Lower leg skin (tissue), 4 donors: Measurements from ENCODE around the gene ABHD17C. TPM values are rescaled to one million over a fixed set of nuclear protein-coding genes. Genes with fewer than 3 reads are reported as not detected.

Source experiments
- DNase-seq, 2 donors: peaks; one replicate each; pipeline ENCODE4 v3.0.0-alpha.2; 2019; ENCODE audit warnings: low spot score in 2 of 2
- H3K4me3 ChIP-seq: fragments of 200-600 bp; sonication (generic); 2 replicates; pipeline ENCODE4 v1.5.1; 2017; ENCODE audit warnings: mild to moderate bottlenecking, low read depth; ENCODE audit not compliant: poor library complexity, severe bottlenecking
- CTCF ChIP-seq, 3 donors: fragments of 450-650 bp; IDR thresholded peaks; one replicate each; pipeline ENCODE4 v1.5.1; 2016; ENCODE audit warnings: antibody characterized with exemption in 3 of 3, mild to moderate bottlenecking in 3 of 3, moderate library complexity in 2 of 3
- POLR2A ChIP-seq, 2 donors: fragments of 450-650 bp; IDR thresholded peaks; one replicate each; pipeline ENCODE4 v1.6.1; 2016 to 2017; ENCODE audit warnings: antibody characterized with exemption in 2 of 2, mild to moderate bottlenecking in 1 of 2, moderate library complexity in 1 of 2
- WGBS, 2 donors: methylation state at CpG; one replicate each; pipeline ENCODE4 v1.1.5; 2018; 5-methylcytosine and 5-hydroxymethylcytosine counted together
- intact Hi-C: fragments of 100-400 bp; cut with DNase I; formaldehyde crosslinking; loops from one replicate; pipeline ENCODE4 v1.15.0; 2023; ENCODE audit warnings: low total_unique reads
- total RNA-seq, 4 donors: library from RNA; depleted of rRNA; stranded (reverse); fragments of >200 nt; gene quantifications; one replicate each; pipeline ENCODE4 v1.1.0, GENCODE V29; 2016

The ABHD17C gene
- total RNA-seq, 4 donors from 2014 or later, result 18.0 to 28.5 (median 26.2) TPM

- H3K4me3 ChIP-seq, result no peak overlapping the region
- TF ChIP-seq CTCF (IDR thresholded peaks at IDR 0.05) (no peak), POLR2A (IDR thresholded peaks at IDR 0.05) (no peak)
- no peak for DNase-seq
- WGBS, 2 donors, result 93 to 97% methylated on average over 3 of the region's 3 CpGs
- intact Hi-C loops, result no loop called here
These were observed 3.5 kb upstream of the ABHD17C start for GRCh38 chr15:80691575-80691974.

DNA sequence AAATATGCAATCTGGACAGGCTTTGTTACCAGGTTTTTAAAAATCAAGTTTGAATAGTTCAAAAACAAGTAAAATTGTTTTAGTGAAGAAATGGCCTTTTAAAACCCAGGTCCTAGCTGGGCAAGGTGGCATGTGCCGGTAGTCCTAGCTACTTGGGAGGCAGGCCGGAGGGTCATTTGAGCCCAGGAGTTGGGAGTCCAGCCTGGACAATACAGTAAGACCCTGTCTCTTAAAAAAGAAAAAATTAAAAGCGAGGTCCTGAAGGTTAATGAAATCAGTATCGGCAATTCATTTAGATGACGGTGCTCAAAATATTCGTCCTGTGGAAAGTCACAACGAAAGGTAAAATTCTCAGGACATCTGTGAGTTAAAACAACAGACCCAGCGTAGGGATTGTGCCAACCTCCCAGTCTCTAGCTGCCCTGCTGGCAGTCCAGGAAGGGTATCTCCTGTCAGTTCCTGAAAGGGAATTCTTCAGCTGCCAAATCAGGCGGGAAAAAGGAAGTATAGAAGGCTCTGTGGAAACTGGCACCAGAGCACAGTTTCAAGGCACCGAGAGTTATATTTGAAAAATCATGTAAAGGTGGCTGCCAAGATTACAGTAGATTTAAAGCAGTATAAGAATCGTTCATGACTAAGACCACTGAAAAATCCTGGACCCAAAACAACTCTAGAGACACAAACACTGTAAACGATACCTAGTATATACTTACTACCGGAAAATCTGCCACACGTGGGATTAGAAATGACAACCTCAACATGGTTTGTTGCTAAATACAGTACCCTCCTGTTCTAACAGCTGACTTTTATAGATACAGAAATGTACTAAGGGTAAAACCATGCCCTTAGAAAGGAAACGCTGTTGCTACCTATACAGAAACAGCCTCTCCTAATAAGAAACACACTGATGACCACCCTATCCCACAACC lies 1.2 kb upstream of the ABHD17C start:
- intact Hi-C loops, result no loop called here
- no peak for TF ChIP-seq POLR2A (IDR thresholded peaks at IDR 0.05)
- TF ChIP-seq CTCF (IDR thresholded peaks at IDR 0.05), result no peak
- H3K4me3 ChIP-seq, result no peak overlapping the region
- no peak for DNase-seq
- WGBS, 2 donors, result 27 to 30% methylated on average over 15 of the region's 15 CpGs

DNA sequence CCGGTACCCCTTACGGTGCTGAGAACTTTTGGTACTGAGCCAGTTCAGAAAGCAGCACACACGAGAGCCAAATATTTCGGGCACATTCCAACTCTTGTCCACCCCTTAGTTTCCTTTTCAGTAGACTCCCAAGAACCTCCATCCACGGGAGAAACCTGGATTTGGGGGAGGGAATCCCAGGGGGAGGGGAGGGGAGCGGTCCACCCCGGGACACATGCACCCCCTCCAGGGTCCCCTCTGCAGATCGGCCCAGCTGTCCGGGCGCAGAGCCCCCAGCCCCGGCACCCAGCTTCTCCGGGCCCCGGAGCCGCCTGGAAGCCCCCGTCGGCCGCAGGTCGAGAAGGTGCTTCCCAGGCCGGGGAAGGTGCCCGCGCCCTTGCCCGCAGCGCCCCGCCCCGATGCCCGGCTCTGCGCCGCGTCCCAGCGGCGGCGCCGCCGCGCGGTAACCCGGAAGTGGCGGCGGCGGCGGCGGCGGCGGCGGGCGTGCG lies 455 bp upstream of the ABHD17C start:
- DNase-seq, result no peak
- 0% methylated on average over 7 to 25 of the region's 47 CpGs for WGBS, 2 donors
- no peak for TF ChIP-seq POLR2A (IDR thresholded peaks at IDR 0.05)
- TF ChIP-seq CTCF (IDR thresholded peaks at IDR 0.05), result no peak
- H3K4me3 ChIP-seq, result peak overlapping the region; percentile 74
- intact Hi-C loops, result no loop called here

DNA sequence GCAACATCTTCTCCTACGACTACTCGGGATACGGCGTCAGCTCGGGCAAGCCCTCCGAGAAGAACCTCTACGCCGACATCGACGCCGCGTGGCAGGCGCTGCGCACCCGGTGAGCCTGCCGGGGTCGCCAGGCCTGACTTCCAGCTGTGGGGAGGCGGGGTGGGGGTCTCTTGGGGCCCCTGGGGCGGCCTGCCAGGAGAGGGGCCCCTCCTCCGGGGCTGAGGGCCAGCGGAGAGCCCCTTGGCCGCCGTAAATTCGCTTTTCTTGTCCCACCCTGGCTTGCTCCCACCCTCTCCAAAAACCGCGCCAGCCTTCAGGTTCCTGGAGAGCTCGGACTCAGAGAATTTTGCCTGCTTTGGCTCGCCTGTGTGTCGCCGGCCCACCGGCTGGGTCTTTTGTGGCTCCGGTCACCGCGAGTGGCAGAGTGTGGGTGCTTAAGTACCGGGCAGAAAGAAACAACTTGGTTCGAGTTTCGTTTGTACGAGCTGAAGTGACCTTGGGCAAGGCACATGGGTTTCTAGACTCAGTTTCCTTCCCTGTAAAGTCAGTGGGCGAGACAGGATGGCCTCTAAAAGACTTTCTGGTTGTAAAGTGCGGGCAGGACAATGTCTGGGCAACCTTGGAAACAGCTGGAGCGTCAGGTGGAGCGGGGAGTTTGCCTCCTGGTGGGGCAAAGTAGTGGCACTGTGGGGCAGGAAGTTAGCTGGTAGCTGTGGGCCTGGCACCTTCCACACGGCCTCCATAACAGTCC lies 976 bp downstream of the ABHD17C start:
- H3K4me3 ChIP-seq, result peak overlapping the region; percentile 35
- 9 to 14% methylated on average over 18 to 33 of the region's 43 CpGs for WGBS, 2 donors
- intact Hi-C loops, result no loop called here
- DNase-seq, result no peak
- TF ChIP-seq CTCF (IDR thresholded peaks at IDR 0.05) (no peak), POLR2A (IDR thresholded peaks at IDR 0.05) (no peak)

GRCh38 chr15:80697075-80697685 lies 2.1 kb downstream of the ABHD17C start:
- intact Hi-C loops, result no loop called here
- no peak for TF ChIP-seq CTCF (IDR thresholded peaks at IDR 0.05)
- no peak for TF ChIP-seq POLR2A (IDR thresholded peaks at IDR 0.05)
- WGBS, 2 donors, result 58 to 67% methylated on average over 6 of the region's 6 CpGs
- DNase-seq, result no peak
- no peak overlapping the region for H3K4me3 ChIP-seq
